Measurements from ENCODE around the gene MATN1. TPM values are rescaled to one million over a fixed set of nuclear protein-coding genes. Genes with fewer than 3 reads are reported as not detected.

MATN1 gene
- total RNA-seq, 6 experiments from 2014 or later = 0.06 TPM; not detected in 5

DNA sequence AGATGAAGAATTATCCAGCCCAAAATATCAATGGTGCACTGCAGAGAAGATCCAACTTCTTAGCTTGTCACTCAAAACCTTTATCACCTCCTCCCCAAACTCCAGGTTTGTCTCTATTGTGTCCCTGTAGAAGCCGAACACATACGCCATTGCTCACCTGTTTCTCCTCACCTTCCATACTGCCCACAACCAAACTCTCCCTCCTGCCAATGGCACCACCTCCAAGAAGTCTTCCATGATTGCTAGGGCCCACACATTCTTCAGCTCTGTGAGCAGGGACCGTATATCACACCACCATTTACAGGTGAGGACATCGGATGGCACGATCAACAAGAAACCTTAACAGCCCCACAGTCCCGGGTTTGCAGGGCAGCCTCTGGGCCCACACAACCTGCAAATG, 31.9 kb upstream of the MATN1 start:
- peaks cover 28% of the 10 kb centered on the region for H3K4me1 Mint-ChIP-seq (ENCODE audit: low read depth)
- H3K27ac Mint-ChIP-seq = no peak overlapping the region
- no peaks in the 10 kb centered on the region; the same call in 1 of the 2 replicates for H3K36me3 Mint-ChIP-seq (ENCODE audit: low read depth)
- no peaks in the 10 kb centered on the region for H3K9me3 Mint-ChIP-seq
- H3K4me3 Mint-ChIP-seq = no peak overlapping the region
- no peak for DNase-seq
- TF ChIP-seq, protein P1, sequence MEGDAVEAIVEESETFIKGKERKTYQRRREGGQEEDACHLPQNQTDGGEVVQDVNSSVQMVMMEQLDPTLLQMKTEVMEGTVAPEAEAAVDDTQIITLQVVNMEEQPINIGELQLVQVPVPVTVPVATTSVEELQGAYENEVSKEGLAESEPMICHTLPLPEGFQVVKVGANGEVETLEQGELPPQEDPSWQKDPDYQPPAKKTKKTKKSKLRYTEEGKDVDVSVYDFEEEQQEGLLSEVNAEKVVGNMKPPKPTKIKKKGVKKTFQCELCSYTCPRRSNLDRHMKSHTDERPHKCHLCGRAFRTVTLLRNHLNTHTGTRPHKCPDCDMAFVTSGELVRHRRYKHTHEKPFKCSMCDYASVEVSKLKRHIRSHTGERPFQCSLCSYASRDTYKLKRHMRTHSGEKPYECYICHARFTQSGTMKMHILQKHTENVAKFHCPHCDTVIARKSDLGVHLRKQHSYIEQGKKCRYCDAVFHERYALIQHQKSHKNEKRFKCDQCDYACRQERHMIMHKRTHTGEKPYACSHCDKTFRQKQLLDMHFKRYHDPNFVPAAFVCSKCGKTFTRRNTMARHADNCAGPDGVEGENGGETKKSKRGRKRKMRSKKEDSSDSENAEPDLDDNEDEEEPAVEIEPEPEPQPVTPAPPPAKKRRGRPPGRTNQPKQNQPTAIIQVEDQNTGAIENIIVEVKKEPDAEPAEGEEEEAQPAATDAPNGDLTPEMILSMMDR (IDR thresholded peaks at IDR 0.05) = no peak
- peaks cover 17% of the 10 kb centered on the region; the same call in 1 of the 2 replicates for H3K27me3 Mint-ChIP-seq (ENCODE audit: insufficient read depth)

DNA sequence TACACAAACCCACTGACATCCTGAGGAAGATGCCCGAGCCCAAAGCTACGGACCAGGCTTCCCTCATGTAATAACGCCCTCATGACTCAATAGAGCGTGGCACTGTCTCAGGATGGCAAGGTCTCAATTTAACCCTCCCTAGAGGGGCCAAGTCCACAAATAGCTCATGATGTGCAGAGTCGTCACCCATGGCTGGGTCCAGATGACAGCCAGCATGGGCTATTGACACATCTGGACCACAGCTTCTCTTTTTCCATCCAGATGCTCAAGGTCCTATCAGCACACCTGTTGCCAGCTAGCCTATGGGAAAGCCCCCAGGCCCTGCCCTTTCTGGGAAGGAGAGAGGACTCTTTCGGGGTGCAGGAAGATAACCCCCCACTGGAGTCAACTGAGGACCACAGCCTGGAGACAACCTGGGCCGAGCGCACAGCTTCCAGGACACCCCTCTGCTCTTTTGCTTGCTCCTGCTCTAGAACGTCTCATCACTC, 31.3 kb upstream of the MATN1 start:
- H3K27ac Mint-ChIP-seq = no peak overlapping the region
- no peaks in the 10 kb centered on the region for H3K9me3 Mint-ChIP-seq
- no peak overlapping the region for H3K4me3 Mint-ChIP-seq
- DNase-seq = no peak
- H3K36me3 Mint-ChIP-seq (ENCODE audit: low read depth) = no peaks in the 10 kb centered on the region
- peaks cover 28% of the 10 kb centered on the region for H3K4me1 Mint-ChIP-seq (ENCODE audit: low read depth)
- TF ChIP-seq, protein P1 (IDR thresholded peaks at IDR 0.05) = no peak
- peaks cover 12% of the 10 kb centered on the region; the same call in 1 of the 2 replicates for H3K27me3 Mint-ChIP-seq (ENCODE audit: insufficient read depth)

- TF ChIP-seq, protein P1 (IDR thresholded peaks at IDR 0.05) = no peak
- no peaks in the 10 kb centered on the region for H3K9me3 Mint-ChIP-seq
Measured at GRCh38 chr1:30753660-30754123, 30.3 kb upstream of the MATN1 start.

DNA sequence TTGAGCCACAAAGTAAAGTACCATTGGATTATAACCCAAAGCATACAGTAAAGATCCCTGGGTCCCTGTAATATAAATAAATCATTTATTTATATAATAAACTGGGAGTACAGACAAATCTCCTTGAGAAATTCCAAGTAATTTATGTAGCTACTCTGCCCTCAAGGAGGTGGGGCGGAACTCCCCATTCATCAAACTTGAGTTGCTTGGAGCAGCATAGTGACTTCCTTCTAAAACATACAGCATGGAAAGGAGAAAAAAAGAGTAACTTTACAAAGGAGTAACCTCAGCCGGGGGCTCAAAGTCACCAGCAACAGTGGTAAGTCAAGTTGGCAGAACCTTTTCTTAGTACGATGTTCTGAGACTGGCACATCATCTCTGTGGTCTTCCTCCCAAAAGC, 29.7 kb upstream of the MATN1 start:
- Mint-ChIP-seq H3K36me3 (ENCODE audit: low read depth) (no peaks in the 10 kb centered on the region), H3K4me3 (no peak overlapping the region), H3K9me3 (no peaks in the 10 kb centered on the region), H3K4me1 (ENCODE audit: low read depth) (peaks cover 36% of the 10 kb centered on the region), H3K27me3 (ENCODE audit: insufficient read depth) (peaks cover 8% of the 10 kb centered on the region; the same call in 1 of the 2 replicates), H3K27ac (no peak overlapping the region)
- TF ChIP-seq, protein P1 (IDR thresholded peaks at IDR 0.05) = no peak
- DNase-seq = no peak

More at GRCh38 chr1:30753660-30754123, 30.3 kb upstream of the MATN1 start:
- Mint-ChIP-seq H3K27ac (no peak overlapping the region), H3K27me3 (ENCODE audit: insufficient read depth) (peaks cover 8% of the 10 kb centered on the region; the same call in 1 of the 2 replicates), H3K4me3 (no peak overlapping the region), H3K36me3 (ENCODE audit: low read depth) (no peaks in the 10 kb centered on the region), H3K4me1 (ENCODE audit: low read depth) (peaks cover 30% of the 10 kb centered on the region)
- DNase-seq = no peak

- DNase-seq = no peak
- H3K27ac Mint-ChIP-seq = no peak overlapping the region
- no peaks in the 10 kb centered on the region for H3K9me3 Mint-ChIP-seq
- no peak overlapping the region for H3K4me3 Mint-ChIP-seq
- no peaks in the 10 kb centered on the region for H3K36me3 Mint-ChIP-seq (ENCODE audit: low read depth)
- TF ChIP-seq, protein P1 (IDR thresholded peaks at IDR 0.05) = no peak
- peaks cover 8% of the 10 kb centered on the region; the same call in 1 of the 2 replicates for H3K27me3 Mint-ChIP-seq (ENCODE audit: insufficient read depth)
- H3K4me1 Mint-ChIP-seq (ENCODE audit: low read depth) = peaks cover 35% of the 10 kb centered on the region
Measured at GRCh38 chr1:30752651-30752908, 29.2 kb upstream of the MATN1 start.

Measured in HFFc6 (cell line).